SK-N-SH treated with all-trans-retinoic acid at 6 μM for 48 hours (cell line): ENCODE measurements around the gene METTL2B.
"Not testable (repeated sequence)": the region's sequence is repeated elsewhere in the genome, so short reads cannot be mapped to it uniquely, and the experiment has no call there.

Experiments used
- ARNTL ChIP-seq: fragments of 450-650 bp; formaldehyde crosslinking; IDR thresholded peaks from 2 replicates; pipeline ENCODE4 v1.5.0; 2020; ENCODE audit warnings: low read depth, mild to moderate bottlenecking, moderate library complexity, borderline replicate concordance
- BACH2 ChIP-seq: fragments of 250-450 bp; sonication (Bioruptor Pico); IDR thresholded peaks from 2 replicates; pipeline ENCODE4 v1.9.0; 2021; ENCODE audit warnings: mild to moderate bottlenecking, borderline replicate concordance
- CSDC2 ChIP-seq: fragments of 250-450 bp; sonication (Bioruptor Pico); IDR thresholded peaks from 2 replicates; pipeline ENCODE4 v1.5.0; 2020; ENCODE audit warnings: mild to moderate bottlenecking, moderate library complexity
- CSRNP3 ChIP-seq: fragments of 250-450 bp; sonication (Bioruptor Pico); IDR thresholded peaks from 2 replicates; pipeline ENCODE4 v1.5.1; 2021; ENCODE audit warnings: mild to moderate bottlenecking, moderate library complexity
- ESRRG ChIP-seq: fragments of 250-450 bp; sonication (Bioruptor Pico); IDR thresholded peaks from 2 replicates; pipeline ENCODE4 v1.6.1; 2021; ENCODE audit warnings: mild to moderate bottlenecking
- PPARA ChIP-seq: fragments of 250-450 bp; sonication (Bioruptor Pico); IDR thresholded peaks from 2 replicates; pipeline ENCODE4 v1.5.0; 2020; ENCODE audit warnings: mild to moderate bottlenecking, borderline replicate concordance
- RARB ChIP-seq: fragments of 250-450 bp; sonication (Bioruptor Pico); IDR thresholded peaks from 2 replicates; pipeline ENCODE4 v1.8.0; 2021; ENCODE audit warnings: mild to moderate bottlenecking, moderate library complexity
- ZC3H10 ChIP-seq: fragments of 250-450 bp; sonication (Bioruptor Pico); IDR thresholded peaks from 2 replicates; pipeline ENCODE4 v1.5.1; 2021; ENCODE audit warnings: mild to moderate bottlenecking, moderate library complexity
- ZFP3 ChIP-seq: fragments of 250-450 bp; sonication (Bioruptor Pico); IDR thresholded peaks from 2 replicates; pipeline ENCODE4 v1.5.0; 2020; ENCODE audit warnings: mild to moderate bottlenecking, moderate library complexity
- ZFP30 ChIP-seq: fragments of 450-650 bp; formaldehyde crosslinking; IDR thresholded peaks from 2 replicates; pipeline ENCODE4 v1.5.0; 2022; ENCODE audit warnings: mild to moderate bottlenecking, moderate library complexity
- TF ChIP-seq, protein P1 (sequence below): fragments of 250-450 bp; sonication (Bioruptor Pico); IDR thresholded peaks from 2 replicates; pipeline ENCODE4 v1.8.0; 2020; ENCODE audit warnings: mild to moderate bottlenecking, moderate library complexity, borderline replicate concordance
- TF ChIP-seq, protein P2 (sequence below): fragments of 250-450 bp; sonication (Bioruptor Pico); IDR thresholded peaks from 2 replicates; pipeline ENCODE4 v1.8.0; 2021; ENCODE audit warnings: low read depth, mild to moderate bottlenecking, moderate library complexity, borderline replicate concordance
- TF ChIP-seq, protein P3 (sequence below): fragments of 250-450 bp; sonication (Bioruptor Pico); IDR thresholded peaks from 2 replicates; pipeline ENCODE4 v1.5.0; 2020; ENCODE audit warnings: mild to moderate bottlenecking, moderate library complexity

GRCh38 chr7:128542530-128542929 is 66.0 kb downstream of the METTL2B start:
- TF ChIP-seq CSDC2 (CRISPR knock-in tag); ZFP3; ARNTL (CRISPR knock-in tag); ESRRG (CRISPR knock-in tag); ZFP30; BACH2; PPARA (CRISPR knock-in tag); RARB (CRISPR knock-in tag); CSRNP3 (CRISPR knock-in tag); ZC3H10: not testable (repeated sequence)
- TF ChIP-seq, protein P1, sequence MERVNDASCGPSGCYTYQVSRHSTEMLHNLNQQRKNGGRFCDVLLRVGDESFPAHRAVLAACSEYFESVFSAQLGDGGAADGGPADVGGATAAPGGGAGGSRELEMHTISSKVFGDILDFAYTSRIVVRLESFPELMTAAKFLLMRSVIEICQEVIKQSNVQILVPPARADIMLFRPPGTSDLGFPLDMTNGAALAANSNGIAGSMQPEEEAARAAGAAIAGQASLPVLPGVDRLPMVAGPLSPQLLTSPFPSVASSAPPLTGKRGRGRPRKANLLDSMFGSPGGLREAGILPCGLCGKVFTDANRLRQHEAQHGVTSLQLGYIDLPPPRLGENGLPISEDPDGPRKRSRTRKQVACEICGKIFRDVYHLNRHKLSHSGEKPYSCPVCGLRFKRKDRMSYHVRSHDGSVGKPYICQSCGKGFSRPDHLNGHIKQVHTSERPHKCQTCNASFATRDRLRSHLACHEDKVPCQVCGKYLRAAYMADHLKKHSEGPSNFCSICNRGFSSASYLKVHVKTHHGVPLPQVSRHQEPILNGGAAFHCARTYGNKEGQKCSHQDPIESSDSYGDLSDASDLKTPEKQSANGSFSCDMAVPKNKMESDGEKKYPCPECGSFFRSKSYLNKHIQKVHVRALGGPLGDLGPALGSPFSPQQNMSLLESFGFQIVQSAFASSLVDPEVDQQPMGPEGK (CRISPR knock-in tag): not testable (repeated sequence)
- TF ChIP-seq, protein P2, sequence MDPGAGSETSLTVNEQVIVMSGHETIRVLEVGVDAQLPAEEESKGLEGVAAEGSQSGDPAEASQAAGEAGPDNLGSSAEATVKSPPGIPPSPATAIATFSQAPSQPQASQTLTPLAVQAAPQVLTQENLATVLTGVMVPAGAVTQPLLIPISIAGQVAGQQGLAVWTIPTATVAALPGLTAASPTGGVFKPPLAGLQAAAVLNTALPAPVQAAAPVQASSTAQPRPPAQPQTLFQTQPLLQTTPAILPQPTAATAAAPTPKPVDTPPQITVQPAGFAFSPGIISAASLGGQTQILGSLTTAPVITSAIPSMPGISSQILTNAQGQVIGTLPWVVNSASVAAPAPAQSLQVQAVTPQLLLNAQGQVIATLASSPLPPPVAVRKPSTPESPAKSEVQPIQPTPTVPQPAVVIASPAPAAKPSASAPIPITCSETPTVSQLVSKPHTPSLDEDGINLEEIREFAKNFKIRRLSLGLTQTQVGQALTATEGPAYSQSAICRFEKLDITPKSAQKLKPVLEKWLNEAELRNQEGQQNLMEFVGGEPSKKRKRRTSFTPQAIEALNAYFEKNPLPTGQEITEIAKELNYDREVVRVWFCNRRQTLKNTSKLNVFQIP: not testable (repeated sequence)
- TF ChIP-seq, protein P3, sequence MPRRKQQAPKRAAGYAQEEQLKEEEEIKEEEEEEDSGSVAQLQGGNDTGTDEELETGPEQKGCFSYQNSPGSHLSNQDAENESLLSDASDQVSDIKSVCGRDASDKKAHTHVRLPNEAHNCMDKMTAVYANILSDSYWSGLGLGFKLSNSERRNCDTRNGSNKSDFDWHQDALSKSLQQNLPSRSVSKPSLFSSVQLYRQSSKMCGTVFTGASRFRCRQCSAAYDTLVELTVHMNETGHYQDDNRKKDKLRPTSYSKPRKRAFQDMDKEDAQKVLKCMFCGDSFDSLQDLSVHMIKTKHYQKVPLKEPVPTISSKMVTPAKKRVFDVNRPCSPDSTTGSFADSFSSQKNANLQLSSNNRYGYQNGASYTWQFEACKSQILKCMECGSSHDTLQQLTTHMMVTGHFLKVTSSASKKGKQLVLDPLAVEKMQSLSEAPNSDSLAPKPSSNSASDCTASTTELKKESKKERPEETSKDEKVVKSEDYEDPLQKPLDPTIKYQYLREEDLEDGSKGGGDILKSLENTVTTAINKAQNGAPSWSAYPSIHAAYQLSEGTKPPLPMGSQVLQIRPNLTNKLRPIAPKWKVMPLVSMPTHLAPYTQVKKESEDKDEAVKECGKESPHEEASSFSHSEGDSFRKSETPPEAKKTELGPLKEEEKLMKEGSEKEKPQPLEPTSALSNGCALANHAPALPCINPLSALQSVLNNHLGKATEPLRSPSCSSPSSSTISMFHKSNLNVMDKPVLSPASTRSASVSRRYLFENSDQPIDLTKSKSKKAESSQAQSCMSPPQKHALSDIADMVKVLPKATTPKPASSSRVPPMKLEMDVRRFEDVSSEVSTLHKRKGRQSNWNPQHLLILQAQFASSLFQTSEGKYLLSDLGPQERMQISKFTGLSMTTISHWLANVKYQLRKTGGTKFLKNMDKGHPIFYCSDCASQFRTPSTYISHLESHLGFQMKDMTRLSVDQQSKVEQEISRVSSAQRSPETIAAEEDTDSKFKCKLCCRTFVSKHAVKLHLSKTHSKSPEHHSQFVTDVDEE: not testable (repeated sequence)
